D721Med (cell line): Measurements from ENCODE around the gene GAMT.
"Not testable (repeated sequence)": the region's sequence is repeated elsewhere in the genome, so short reads cannot be mapped to it uniquely, and the experiment has no call there.

Experiments used
- DNase-seq: peaks from one replicate; pipeline ENCODE4 v3.0.0; 2011; ENCODE audit warnings: low spot score; ENCODE audit not compliant: insufficient read length
- FAIRE-seq: peaks from 2 replicates; lab custom pipeline; 2011; peaks lifted over from hg19 to GRCh38; lab: Jason Lieb, UNC
- TF ChIP-seq, protein P1 (sequence below): IDR thresholded peaks from 2 replicates; pipeline ENCODE4 v1.5.1; 2012; ENCODE audit warnings: mild to moderate bottlenecking, control low read depth; ENCODE audit not compliant: insufficient read depth; ENCODE audit errors: missing control alignments

The GAMT gene

DNA sequence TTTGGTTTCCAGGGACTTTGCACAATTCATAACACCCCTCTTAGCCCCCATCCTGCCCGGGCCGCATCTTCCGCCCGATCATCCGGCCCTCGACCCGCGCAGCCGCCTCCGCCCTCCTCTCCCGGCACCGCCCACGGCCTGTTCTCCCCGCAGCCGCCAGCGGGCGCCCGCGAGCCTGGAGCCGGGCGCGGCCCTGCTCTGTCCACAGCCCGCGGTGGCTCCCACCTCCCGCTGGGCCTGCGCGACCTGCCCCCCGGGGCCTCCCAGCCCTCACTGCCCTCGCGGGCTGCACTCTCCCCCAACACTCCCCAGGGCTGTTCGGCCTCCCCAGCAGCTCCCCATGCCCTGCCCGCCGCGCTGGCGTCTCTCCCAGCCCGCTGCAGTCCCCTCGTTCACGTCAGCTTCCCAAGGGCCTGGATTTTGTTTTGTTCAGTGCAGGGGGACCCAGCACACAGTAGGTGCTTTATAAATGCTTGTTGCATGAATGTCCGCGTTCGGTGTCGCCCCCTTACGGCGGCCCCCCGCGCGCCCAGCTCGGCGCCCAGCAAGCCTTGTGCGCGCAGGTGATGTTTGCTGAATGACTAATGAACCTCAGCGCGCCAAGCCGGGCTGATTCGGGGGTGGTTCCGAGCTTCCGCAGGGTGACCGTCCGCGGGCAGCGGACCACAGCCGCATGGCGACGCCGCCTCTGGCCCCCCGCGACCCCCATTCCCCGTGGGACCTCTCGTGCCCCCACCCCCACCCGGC is 44.0 kb upstream of the GAMT start:
- no peak for FAIRE-seq
- peak; percentile 91 for DNase-seq
- TF ChIP-seq, protein P1, sequence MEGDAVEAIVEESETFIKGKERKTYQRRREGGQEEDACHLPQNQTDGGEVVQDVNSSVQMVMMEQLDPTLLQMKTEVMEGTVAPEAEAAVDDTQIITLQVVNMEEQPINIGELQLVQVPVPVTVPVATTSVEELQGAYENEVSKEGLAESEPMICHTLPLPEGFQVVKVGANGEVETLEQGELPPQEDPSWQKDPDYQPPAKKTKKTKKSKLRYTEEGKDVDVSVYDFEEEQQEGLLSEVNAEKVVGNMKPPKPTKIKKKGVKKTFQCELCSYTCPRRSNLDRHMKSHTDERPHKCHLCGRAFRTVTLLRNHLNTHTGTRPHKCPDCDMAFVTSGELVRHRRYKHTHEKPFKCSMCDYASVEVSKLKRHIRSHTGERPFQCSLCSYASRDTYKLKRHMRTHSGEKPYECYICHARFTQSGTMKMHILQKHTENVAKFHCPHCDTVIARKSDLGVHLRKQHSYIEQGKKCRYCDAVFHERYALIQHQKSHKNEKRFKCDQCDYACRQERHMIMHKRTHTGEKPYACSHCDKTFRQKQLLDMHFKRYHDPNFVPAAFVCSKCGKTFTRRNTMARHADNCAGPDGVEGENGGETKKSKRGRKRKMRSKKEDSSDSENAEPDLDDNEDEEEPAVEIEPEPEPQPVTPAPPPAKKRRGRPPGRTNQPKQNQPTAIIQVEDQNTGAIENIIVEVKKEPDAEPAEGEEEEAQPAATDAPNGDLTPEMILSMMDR, result peak; percentile 67

GRCh38 chr19:1441677-1442438 is 40.5 kb upstream of the GAMT start:
- no peak for DNase-seq
- TF ChIP-seq, protein P1, result no peak
- FAIRE-seq, result no peak

- FAIRE-seq (no peak), DNase-seq (no peak)
- TF ChIP-seq, protein P1, result no peak
Measured at GRCh38 chr19:1441022-1441426, 39.7 kb upstream of the GAMT start.

DNA sequence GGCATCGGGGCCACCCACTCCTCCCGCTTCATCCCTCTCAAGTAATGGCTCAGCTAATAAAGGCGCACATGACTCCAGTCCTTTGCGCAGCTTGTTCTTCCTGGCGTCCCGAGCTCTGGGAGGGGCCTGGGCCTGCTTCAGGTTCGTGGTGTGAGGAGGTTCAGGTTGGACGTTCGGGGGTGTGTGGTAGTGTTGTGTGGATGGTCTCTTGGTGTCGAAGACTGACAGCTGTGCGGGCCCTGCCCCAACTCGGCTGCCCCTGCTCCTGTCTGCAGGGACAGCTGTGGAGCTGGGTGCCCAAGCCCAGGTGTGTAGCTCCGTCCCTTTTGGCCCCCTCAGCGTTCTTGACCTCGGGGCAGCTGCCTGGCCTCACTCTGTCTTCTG is 39.1 kb upstream of the GAMT start:
- DNase-seq (no peak), FAIRE-seq (no peak)
- TF ChIP-seq, protein P1, result no peak

DNA sequence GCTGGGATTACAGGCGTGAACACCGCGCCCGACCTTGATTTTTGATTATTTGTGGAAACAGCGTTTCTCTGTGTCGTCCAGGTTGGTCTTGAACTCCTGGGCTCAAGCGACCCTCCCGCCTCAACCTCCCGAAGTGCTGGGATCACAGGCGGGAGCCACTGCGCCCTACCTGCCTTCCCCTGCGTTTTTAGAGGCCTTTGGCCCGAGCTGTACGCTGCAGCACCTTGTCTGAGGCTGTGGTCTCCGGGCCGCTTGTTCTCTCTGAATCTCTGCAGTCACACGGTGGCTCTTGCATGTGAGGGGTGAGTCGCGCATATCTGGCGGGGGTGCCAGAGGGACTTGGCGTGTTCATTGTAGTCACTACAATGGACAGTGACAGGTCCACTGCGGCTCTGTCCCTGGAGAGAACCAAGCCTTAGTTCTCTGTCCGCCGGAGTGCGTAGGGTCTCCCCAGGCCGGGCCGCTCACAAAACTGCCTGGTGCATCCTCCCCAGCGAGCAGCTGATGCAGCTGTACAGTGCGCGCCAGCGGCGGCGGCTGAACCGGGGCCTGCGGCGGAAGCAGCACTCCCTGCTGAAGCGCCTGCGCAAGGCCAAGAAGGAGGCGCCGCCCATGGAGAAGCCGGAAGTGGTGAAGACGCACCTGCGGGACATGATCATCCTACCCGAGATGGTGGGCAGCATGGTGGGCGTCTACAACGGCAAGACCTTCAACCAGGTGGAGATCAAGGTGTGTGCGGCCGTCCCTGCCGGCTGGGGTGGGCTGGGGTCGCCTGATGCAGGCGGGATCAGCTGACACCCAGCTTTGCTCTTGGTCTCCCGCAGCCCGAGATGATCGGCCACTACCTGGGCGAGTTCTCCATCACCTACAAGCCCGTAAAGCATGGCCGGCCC is 38.4 kb upstream of the GAMT start:
- DNase-seq, FAIRE-seq: not testable (repeated sequence)

GRCh38 chr19:1438933-1439354 is 37.6 kb upstream of the GAMT start:
- FAIRE-seq (no peak), DNase-seq (no peak)
- TF ChIP-seq, protein P1, result no peak
